Melanocyte of skin (primary cell): ENCODE measurements around the gene ATP6V1A. TPM values are rescaled to one million over a fixed set of nuclear protein-coding genes. Genes with fewer than 3 reads are reported as not detected.

Source experiments
- total RNA-seq, 2 donors: library from RNA; depleted of rRNA; stranded (reverse); fragments of >200 nt; gene quantifications; 2 replicates each; pipeline ENCODE4 v1.2.3, GENCODE V29; 2012

ATP6V1A gene
- total RNA-seq = 100 to 1,000 TPM; 149 to 177 TPM

DNA sequence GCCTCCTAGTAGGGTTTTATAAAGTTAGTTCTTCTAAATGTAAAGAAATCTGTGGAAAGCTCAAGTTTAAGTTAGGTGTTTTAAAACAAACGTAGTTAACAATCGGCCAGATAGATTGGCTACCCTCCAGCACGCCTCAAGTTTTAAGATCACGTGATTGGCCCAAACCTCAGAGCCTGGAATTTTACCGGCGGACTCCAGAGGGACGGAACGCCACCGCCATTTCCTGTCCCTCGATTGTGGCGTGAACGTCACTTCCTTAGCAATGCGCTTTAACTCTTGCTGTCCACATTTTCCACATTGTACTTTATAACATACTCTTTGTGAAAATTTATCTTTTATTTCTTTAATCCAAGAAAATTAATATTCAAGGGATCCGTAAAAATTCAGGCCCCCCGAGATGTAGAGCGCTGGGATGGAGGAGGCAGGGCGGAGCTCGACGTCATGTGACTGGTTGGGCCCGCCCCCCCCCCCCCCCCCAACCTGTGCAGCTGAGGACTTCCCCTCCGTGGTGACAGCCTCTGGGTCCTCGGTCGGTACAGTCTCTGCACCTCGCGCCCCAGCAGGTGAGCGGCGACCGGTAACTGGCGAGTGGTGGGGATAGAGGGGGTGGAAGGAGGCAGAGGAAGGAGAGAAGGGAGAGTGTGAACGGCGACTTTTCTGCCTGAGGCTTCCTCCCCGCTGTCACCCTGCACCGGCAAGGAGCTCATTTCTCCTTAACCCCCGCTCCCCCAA, at the start of gene ATP6V1A:
ATP6V1A (plus strand) TSS at position 488 of the 735 bp plus-strand sequence. CDS start 31,719 bp downstream, outside the sequence.

GRCh38 chr3:113745756-113746547, 883 bp upstream of the ATP6V1A start, which contains the start of gene NAA50:
NAA50 (minus strand) TSS chr3:113746249; CDS start chr3:113745949, 300 bp downstream.

DNA sequence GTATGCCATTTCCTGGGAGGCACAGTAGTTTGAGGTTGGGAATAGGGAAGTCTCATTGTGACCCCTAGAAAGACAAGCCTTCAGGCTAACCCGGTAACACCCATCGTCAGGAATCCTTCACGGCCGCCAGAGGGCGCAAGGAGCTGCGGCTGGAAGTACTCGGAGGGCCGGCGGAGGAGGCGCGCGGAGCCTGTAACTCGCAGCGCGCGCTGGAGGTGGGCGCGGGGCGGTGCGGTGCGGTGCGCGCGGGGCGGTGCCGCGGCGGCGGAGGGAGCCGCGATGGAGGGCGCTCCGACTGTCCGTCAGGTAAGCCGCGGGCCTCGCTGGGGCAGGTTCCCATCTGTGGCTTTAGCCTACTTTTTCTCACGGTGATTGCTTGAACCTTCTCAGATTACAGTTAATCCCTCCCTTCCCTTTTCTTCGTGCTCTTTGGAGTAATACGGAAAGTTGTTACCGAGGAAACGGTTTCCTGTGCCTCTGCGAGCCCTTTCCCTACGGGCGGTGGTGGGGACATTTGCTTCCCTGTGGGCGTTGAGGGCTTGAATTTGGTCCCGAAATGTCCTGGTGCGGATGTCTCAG, 91.9 kb downstream of the ATP6V1A start, which contains the start of gene GRAMD1C:
GRAMD1C (plus strand) TSS at position 158 of the 579 bp plus-strand sequence; CDS start at position 280, 122 bp downstream.

Other genes with a start within 250 kb of the ATP6V1A start
- gene SPICE1, start 231.9 kb upstream of the ATP6V1A start, total RNA-seq = 10 to 100 TPM; 13.4 to 15.0 TPM
- under 1 TPM; under 0.01 TPM for gene SIDT1, start 214.5 kb upstream of the ATP6V1A start, total RNA-seq
- gene USF3, start 50.4 kb upstream of the ATP6V1A start, total RNA-seq = 10 to 100 TPM; 12.7 to 17.9 TPM
- gene NAA50, start 786 bp upstream of the ATP6V1A start, total RNA-seq = 100 to 1,000 TPM in 1 of 2 donors, 10 to 100 TPM in 1; 88.4 to 135 TPM
- 1 to 10 TPM; 2.4 to 4.7 TPM for gene GRAMD1C, start 91.8 kb downstream of the ATP6V1A start, total RNA-seq
- gene ZDHHC23, start 201.0 kb downstream of the ATP6V1A start, total RNA-seq = 1 to 10 TPM in 1 of 2 donors, under 1 TPM in 1; 1.00 to 1.4 TPM